Activated T-cell treated with anti-CD3 and anti-CD28 coated beads for 4 hours (primary cell): ENCODE data around the gene CXXC1.
"Not testable (repeated sequence)": the region's sequence is repeated elsewhere in the genome, so short reads cannot be mapped to it uniquely, and the experiment has no call there.

Experiments
- DNase-seq: peaks from one replicate; pipeline ENCODE4 v3.0.0-alpha.2; 2020

The CXXC1 gene

DNA sequence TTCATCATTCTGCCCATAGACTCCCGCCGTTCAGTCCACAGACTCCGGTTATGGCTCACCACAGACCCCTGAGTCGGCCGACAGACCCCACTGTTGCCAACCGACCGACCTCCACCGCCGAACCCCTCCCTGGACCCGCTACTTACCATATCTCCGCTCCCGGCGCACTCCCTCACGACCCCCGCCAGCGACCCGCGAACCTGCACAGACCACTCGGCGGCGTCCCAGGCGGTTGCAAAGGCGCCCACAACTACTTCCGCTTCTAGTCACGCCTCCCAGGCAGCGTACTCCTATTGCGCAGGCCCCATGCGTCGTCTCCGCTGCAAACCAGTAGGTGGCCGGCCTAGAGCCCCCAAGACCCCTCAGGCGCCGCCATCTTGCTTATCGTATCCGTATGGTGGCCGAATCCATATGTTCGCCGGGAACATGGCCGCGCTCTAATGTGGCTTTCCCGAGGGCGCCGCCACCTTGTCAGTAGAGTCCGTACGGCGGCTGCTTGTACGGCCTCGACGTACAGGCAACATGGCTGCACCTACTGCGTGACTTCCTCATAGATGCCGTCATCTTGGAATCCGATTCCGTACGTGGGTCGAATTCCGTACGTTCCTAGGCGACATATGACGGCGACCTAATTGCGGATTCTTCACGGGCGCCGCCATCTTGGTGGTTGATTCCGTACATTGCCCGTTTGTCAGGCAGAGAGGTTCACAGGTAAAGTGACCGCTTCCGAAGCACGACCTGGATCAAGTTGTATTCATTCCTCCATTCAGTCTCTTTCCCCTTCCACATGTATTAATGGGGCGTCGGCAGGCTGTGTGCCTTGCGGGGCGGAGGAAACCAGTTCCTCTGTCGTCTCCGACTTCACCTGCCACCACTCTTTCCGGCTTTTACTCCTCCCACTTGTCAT is at the start of gene CXXC1:
Gene CXXC1, minus strand, starts transcription at position 252 of the 907 bp plus-strand sequence. Its CDS starts 103 bp downstream, at position 149.
- DNase-seq, result peak; percentile 93

DNA sequence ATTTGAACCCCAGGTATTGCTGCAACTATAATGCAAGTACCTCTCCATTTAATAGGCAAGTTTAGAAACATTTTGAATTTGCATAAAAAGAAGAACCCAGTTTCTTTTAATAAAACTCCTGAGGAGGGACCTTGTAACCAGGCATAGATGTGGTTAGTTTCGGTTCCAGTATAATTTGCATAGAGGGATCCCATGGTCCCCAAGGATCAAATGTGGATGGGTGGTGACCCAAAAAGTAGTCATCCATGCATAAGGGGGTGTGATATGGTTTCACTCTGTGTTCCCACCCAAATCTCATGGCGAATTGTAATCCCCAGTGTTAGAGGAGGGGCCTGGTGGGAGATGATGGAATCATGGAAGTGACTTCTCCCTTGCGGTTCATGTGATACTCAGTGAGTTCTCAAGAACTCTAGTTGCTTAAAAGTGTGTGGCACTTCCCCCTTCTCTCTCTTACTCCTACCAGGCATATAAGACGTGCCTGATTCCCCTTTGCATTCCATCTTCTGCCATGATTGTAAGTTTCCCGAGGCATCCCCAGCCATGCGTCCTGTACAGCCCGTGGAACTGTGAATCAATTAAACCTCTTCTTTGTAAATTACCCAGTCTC is 47.2 kb upstream of the CXXC1 start:
- no peak for DNase-seq

DNA sequence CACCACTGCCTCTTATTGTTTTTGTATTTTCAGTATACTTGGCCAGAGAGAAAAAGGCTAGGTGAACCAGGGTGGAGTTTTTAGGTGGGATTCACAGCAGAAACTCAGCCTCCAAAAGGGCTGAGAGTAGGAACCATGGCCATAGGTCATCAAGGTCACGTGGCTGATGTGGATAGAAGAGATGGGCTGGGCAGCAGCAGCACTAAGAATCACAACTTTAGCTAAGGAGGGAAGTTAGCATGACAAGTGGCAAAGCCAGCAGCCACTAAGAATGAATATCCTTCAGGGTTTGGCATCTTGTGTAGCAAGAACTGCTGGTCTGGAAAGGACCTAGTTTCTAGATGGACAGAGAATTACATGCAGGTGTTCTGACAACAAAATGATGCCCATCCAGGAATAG is 44.2 kb upstream of the CXXC1 start:
- DNase-seq, result no peak

DNA sequence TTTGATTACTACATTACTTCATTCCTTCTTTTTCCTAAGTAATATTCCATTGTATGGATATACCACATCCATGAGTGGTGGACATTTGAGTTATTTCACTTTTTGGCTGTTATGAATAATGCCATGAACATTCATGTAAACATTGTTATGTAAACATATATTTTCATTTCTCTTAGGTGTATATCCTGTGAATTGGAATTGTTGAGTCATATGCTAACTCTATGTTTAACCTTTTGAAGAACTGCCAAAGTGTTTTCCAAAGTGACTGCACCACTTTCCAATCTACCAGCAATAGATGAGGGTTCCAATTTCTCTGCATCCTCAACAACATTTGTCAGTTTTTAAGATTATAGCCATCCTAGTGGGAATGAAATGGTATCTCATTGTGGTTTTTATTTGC is 42.7 kb upstream of the CXXC1 start:
- no peak for DNase-seq

DNA sequence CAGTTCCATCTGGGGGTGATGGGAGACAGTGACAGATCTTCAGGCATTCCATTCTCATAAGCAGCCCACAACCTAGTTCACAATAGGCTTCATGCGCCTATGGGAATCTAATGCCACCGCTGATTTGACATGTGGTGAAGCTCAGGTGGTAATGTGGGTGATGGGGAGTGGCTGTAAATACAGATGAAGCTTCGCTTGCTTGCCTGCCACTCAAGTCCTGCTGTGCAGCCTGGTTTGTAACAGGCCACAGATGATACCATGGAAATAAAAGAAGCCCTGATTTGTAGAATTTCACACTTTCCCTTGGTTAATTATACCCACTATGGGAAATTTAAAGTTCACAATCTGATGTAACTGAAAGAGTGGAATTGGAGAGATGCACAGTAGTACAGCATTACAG is 40.5 kb upstream of the CXXC1 start:
- no peak for DNase-seq

DNA sequence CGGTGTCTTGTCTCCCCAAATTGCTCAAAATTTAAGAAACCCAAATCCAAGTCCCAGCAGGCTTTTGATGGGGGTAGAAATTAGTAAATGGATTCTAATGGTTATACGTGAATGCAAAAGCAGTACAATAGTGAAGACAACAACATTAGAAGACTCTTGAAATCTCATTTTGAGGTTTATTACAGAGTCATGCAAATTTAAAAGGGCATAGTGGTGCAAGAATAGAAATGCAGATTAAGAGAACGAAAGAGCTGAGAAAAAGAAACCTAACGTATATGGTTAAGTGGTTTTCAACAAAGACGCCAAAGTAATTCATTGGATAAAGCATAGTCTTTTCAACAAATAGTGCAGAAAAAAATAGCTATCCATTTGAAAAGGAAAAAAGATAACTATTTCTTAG is 33.2 kb upstream of the CXXC1 start:
- DNase-seq, result no peak

DNA sequence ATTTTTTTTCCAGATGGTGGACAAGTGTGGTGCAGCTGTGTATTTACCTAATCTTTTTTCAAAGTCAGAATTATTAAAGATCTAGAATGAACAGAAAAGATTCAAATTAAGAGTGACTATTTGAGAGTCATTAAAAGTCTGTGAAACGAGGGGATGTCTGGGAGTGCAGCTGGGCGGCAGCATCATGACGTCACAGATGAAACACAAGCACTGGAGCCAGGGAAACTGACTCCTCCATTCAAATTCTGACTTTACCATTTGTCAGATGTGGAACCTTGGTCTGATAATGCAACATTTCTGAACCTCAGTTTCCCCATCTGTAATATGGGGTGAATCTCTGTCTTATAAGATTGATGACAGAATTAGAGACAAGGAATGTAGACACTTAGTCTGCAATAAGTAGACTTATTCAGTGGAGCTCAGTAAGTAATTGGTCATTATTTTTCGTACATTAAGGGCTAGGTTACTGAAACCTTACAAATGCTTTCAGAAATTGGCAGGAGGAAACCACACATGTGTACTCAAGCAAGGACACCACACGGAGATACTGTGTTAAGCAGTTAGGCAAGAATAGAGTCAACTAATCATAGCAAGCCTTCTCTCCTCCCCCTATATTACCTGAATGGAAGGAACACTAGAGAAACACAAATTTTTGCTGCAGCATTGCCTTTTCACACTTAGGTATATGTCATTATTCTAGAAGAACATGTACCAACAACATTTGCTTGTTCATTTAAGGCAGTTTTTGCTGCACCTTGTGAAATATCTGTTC is 27.8 kb upstream of the CXXC1 start:
- no peak for DNase-seq

DNA sequence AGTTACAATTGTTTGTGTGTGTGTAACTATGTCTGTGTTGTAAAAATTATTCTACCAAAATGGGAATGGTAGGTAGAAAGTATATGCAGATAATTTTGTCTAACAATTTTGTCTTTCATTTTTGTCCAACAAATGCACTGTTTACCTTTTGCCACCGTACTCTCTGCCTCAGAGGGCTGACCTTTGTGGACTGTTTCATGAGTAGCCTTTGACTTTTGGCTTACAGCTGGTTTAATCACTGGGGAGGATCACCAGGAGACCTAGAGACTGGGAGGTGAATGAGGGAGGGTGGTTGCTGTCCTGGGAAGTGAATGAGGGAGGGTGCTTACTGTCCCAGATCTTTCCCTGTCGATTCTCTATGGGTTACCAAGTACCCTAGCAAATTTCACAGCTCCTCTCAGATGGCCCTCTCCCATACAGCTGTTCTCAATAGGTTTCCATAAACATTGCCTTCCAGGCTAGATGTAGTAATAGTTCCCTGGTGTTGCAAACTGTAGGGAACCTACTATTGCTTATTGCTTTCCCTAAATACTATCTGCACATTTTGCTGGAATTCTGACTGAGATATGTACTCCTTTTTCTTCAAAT is 26.5 kb upstream of the CXXC1 start:
- DNase-seq, result no peak

DNA sequence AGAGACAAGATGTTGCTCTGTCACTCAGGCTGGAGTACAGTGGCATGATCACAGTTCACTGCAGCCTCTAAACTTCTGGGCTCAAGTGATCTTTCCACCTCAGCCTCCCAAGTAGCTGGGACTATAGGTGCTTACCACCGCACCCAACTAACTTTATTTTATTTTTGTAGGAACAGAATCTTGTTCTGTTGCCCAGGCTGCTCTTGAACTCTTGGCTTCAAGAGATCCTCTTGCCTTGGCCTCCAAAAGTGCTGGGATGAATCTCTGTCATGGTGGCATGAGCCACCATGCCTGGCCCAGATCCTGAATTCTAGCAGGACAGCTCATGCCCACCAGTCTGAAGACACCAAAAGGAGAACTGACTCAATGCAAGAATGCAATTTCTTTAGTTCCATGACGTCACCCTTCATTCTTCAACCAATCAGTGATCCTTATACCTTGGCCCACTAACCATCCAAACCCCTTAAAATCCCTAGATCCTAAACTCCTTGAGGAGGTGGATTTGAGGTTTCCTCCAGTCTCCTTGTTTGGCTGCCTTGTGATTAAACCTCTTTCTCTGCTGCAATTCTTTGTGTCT is 25.6 kb upstream of the CXXC1 start:
- no peak for DNase-seq

DNA sequence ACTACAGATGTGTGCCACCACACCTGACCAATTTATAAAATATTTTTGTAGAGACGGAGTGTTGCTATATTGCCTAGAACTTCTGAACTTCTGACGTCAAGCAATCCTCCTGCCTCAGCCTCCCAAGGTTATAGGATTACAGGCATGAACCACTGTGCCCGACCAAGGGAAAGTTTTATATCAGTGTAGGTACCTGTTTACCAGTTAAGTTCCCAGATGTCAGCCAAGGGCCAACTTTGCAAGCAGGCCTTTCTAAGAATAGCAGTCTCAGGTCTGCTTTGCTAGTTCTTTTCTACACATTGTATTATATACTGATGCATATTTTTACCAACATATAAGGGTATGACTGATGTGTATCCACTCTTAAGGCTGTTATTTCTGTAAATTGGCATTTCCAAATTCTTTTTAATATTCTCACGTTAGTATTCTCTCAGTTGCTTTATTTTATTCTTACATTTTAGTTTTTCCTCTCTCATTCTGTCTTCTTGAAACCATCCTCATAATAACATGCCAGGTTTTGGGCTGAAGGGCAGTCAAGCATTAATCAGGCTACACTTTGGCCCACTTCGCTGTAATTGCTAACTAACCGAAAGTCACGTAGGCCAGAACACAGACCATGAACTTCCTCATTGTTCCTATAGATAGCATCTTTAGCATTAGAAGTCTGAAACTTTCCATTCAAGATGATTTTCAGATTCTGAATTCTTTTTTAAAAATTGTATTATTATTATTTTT is 25.0 kb upstream of the CXXC1 start:
- no peak for DNase-seq

DNA sequence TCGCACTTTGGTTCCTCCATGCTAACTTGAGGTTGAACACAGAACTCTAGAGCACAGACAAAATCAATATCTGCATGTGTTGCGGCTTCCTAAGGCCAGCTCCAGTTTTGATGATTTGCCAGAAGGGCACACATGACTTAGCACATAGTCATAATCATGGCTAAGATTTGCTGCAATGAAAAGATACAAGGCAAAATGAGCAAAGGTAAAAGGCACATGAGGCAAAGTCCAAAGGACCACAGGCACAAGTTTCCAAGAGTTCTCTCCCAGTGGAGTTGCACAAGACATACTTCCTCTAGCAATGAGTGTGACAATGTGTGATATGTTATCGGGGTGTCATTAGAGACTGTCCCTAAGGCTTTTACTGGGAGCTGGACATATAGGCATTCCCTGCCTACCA is 24.2 kb upstream of the CXXC1 start:
- no peak for DNase-seq

DNA sequence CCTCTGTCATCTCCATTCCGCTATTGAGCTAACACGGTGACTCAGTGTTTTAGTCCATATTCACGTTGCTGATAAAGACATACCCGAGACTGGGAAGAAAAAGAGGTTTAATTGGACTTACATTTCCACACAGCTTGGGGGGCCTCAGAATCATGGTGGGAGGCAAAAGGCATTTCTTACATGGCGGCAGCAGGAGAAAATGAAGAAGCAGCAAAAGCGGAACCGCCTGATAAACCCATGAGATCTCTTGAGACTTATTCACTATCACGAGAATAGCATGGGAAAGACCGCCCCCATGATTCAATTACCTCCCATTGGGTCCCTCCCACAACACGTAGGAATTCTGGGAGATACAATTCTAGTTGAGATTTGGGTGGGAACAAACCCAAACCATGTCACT is 22.6 kb upstream of the CXXC1 start:
- no peak for DNase-seq

DNA sequence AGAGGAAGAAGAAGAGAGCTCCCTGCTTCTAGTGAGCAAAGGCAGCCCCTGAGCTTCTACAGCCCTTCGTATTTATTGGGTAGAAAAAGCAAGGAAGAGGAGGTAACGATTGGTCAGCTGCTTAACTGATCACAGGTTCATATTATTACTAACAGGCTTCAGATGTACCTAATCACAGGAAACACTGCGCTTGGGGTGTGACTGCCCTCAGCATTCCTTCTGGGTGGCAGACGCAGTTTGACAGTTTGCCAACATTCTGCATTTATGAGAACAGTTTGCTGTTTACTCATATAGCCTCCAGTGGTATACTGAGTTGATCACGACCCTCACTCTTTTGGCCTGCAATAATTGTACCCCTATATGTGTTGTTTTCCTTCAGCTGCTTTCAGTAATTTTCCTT is 21.4 kb upstream of the CXXC1 start:
- not testable (repeated sequence) for DNase-seq

DNA sequence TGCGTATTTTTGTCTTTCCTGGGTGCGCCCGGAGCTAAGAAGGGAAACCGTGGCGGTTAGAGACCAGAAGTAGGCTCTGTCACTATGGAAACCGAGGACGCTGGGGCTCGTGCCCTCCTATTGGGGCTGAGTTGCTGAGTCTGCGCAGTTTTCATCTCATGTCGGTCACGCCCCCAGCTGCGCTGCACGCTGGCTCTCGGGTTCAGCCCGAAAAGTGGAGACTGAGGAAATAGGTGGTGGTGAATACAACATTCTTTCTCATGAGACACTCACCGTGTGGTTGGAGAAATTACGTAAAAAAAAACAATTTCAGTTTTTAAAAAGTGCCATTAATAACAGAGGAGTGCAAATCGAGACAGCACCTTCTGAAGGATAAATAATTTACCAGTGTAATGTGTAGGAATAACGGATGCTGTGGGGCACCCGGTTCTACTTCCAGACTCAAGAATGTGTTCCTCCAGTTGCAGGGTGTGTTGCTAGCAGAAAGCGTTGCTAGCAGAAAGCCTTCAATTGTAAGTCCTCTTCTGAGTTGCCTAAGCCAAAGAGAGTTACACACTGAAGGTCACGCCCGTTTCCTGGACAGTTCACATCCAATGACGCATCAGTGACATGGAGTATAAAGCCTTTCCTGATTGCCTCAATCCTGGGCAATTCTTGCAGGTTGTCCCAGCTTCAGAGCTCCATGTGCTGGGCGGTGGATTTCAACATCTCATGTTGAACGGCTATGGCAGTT is 20.4 kb upstream of the CXXC1 start:
- peak; percentile 84 for DNase-seq

DNA sequence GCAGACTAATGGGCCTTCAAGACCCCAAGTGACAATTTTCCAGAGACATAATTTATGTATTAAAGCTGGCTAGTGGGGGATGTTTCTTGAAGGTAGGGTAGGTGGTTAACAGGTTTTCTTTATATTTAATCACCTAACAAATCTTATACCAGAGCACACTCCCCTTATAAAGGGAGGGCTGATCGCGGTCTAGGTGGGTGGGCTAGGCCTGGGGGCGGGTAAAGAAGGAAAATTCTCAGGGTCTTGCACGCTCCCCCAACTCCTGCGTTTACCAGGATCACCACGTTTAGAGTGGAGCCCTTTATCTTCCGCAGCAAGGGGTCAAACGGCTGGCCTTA is 19.9 kb upstream of the CXXC1 start:
- DNase-seq, result no peak

DNA sequence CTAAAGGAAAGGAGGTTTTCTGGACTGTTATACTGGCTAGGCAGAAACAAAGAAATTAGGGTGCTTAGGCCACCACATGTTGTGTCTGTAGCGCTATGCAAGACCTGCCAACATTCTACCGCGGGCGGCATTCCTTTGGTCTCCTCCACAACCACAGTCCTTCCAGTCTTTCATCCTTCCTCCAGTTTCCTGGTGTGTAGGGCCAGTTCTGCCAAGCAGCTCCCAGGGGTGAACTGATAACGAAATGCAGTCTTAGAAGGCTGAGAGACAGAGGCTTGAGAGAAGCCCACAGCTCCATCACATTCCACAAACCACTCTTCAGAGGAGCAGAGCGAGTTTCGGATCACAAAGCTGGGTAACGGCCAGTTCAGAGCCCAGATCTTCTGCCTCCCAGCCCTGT is 19.5 kb upstream of the CXXC1 start:
- DNase-seq, result no peak

DNA sequence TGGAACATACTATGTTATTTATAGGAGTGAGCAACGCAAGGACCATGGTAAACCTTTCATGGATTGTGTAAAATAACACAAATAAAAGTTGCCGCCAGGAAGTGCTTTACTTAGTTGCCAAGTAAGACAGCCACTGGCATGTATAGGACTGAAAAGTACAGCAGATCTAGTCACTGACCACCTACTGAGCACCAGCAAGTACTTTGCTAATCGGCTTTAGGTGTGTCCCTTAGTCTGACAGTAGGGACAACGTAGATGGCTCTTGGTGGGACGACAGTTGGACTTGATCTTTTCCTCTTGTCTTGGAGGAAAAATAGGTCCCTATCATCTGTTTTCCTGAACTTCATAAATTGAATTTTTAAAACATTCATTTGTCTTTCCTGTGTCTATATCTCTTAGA is 13.6 kb upstream of the CXXC1 start:
- no peak for DNase-seq

DNA sequence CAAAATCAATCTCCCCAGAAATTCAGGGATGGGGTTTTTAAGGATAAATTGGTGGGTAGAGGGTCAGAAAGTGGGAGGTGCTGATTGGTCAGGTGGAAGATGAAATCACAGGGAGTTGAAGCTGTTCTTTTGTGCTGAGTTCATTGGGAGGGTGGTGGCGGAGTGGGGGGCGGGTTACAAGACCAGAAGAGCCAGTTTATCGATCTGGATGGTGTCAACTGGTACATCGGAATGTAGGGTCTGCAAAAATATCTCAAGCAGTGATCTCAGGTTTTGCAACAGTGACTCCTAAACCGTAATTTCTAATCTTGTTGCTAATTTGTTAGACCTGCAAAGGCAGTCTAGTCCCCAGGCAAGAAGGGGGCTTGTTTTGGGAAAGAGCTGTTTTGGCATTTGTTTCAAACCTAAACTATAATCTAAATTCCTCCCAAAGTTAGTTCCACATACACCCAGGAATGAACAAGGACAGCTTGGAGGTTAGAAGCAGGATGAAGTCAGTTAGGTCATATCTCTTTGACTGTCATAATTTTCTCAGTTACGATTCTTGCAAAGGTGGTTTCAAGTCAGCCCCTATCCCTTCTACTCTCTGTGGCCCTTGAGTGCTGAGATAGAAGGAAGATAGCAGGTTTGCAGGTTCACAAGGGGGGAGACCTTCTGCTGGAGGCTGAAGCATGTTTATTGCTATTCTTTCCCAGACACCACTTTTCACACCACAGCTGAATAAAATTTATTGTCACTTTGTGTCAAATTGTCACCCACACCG is 12.3 kb upstream of the CXXC1 start:
- no peak for DNase-seq

DNA sequence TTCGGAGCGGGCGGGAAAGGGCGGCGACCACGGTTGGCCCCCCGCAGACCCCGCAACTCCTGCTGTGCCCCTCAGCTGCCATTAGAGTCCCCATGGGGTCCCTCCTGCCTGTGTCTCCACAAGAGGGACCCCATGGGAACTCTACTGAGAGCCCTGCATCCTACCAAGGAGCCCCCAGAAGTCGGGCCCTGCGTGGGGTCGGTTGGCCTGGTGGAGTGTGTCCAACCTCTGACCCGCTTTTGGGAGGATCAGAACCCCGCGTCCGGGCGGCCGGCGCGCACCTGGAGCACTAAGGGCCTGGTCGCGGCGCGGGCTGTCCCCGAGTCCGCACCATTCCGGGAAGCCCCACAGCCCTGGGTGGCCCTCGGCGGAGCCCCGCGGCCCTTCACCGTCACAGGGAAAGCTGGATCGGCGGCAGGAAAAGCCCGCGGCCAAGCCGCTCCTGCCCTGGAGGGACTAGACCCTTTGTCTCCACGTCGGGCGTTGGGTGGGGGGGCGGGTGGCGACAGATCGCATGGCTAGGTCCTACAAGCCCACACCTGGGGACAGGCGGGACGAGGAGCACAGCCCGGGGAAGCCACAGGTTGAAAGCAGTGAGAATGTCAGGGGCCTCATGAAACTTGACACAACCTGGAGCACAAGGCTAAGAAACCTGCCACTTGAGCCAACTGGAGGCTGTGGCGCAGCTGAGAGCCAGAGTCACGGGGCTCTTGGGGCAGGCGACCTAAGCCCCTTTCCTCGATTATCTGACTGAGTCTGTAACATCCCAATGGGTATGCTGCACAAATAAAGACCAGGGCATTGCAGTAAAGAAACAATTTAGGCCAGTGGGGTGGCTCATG is 11.2 kb upstream of the CXXC1 start:
- no peak for DNase-seq
